B cell (primary cell): ENCODE data around the gene RRP1. TPM values are rescaled to one million over a fixed set of nuclear protein-coding genes. Genes with fewer than 3 reads are reported as not detected.

Experiments
- ATAC-seq: fragments of 200-7000 bp; cut with Tn5 transposase; one replicate; pipeline ENCODE4 v1.10.0; 2021; ENCODE audit warnings: low read depth, mild to moderate bottlenecking, moderate number of reproducible peaks, moderate library complexity
- CTCF ChIA-PET: fragments of 350-600 bp; sonication (Branson Sonifier 250); formaldehyde crosslinking; loops from one replicate; lab custom pipeline; 2021; ENCODE audit warnings: antibody characterized with exemption, inconsistent platforms; lab: Charles Lee
- POLR2A ChIA-PET: fragments of 350-600 bp; sonication (Branson Sonifier 250); formaldehyde crosslinking; loops from one replicate; lab custom pipeline; 2021; ENCODE audit warnings: antibody characterized with exemption; lab: Charles Lee
- DNase-seq: peaks from one replicate; pipeline ENCODE4 v3.0.0; 2013
- H2AFZ ChIP-seq: 2 replicates; pipeline ENCODE4 v1.6.1; 2012; ENCODE audit warnings: mild to moderate bottlenecking, low read depth, low read length; ENCODE audit not compliant: insufficient read depth, poor library complexity, severe bottlenecking
- H3K27ac ChIP-seq, 2 donors: 1 replicate in 1 of 2; 2 replicates in 1 of 2; pipeline ENCODE4 v1.5.1; 2012 to 2013; ENCODE audit warnings: low read length in 2 of 2, mild to moderate bottlenecking in 2 of 2, moderate library complexity in 1 of 2
- H3K27me3 ChIP-seq, 4 experiments: fragments of 200-600 bp in 1 of 4; sonication (generic) in 1 of 4; replicated peaks in 1 of 4; 1 replicate in 2 of 4; 2 replicates in 2 of 4; pipeline versions ENCODE4 v1.6.1 to v1.7.0; 2013 to 2016; ENCODE audit warnings: low read length in 3 of 4, mild to moderate bottlenecking in 2 of 4, mixed read lengths in 1 of 4, moderate library complexity in 1 of 4; ENCODE audit not compliant: insufficient read depth in 4 of 4, control insufficient read depth in 3 of 4; ENCODE audit errors: control extremely low read depth in 1 of 4
- H3K36me3 ChIP-seq, 2 experiments: replicated peaks in 1 of 2; 1 replicate in 1 of 2; 2 replicates in 1 of 2; pipeline versions ENCODE4 v1.6.1 to v1.7.1; 2013; ENCODE audit warnings: low read length in 1 of 2; ENCODE audit not compliant: insufficient read depth in 2 of 2, control insufficient read depth in 1 of 2; ENCODE audit errors: control extremely low read depth in 1 of 2, extremely low read depth in 1 of 2
- H3K4me1 ChIP-seq, 2 donors: fragments of 200-600 bp in 1 of 2; sonication (generic) in 1 of 2; 1 replicate in 1 of 2; 2 replicates in 1 of 2; pipeline versions ENCODE4 v1.5.1 to v1.6.1; 2013 to 2017; ENCODE audit warnings: low read length in 2 of 2; ENCODE audit not compliant: control insufficient read depth in 2 of 2, insufficient read depth in 2 of 2
- H3K4me2 ChIP-seq: replicated peaks from 2 replicates; pipeline ENCODE3; 2012; ENCODE audit warnings: mild to moderate bottlenecking, low read depth, low read length; ENCODE audit not compliant: poor library complexity, severe bottlenecking
- H3K4me3 ChIP-seq, 5 experiments: fragments of 200-600 bp in 1 of 5; sonication (generic) in 1 of 5; 1 replicate in 3 of 5; 2 replicates in 2 of 5; pipeline versions ENCODE4 v1.5.1 to v1.7.0; 2011 to 2016; ENCODE audit warnings: low read length in 4 of 5, mild to moderate bottlenecking in 4 of 5, low read depth in 2 of 5, control low read depth in 1 of 5, moderate library complexity in 1 of 5; ENCODE audit not compliant: insufficient read depth in 1 of 5; ENCODE audit errors: control extremely low read depth in 1 of 5, extremely low read depth in 1 of 5
- H3K79me2 ChIP-seq: fragments of 200-600 bp; sonication (generic); one replicate; pipeline ENCODE4 v1.6.0; 2016; ENCODE audit warnings: low read length; ENCODE audit not compliant: control insufficient read depth, insufficient read depth
- H3K9ac ChIP-seq: fragments of 200-600 bp; sonication (generic); 2 replicates; pipeline ENCODE4 v1.6.1; 2017; ENCODE audit warnings: mild to moderate bottlenecking, low read length, moderate library complexity
- H3K9me3 ChIP-seq, 3 donors: one replicate each; pipeline versions ENCODE4 v1.6.1 to v1.7.1; 2013; ENCODE audit warnings: low read length in 2 of 3; ENCODE audit not compliant: control insufficient read depth in 2 of 3, insufficient read depth in 1 of 3; ENCODE audit errors: control extremely low read depth in 1 of 3
- H4K20me1 ChIP-seq: 2 replicates; pipeline ENCODE4 v1.6.0; 2012; ENCODE audit warnings: mild to moderate bottlenecking, low read length; ENCODE audit not compliant: insufficient read depth, control insufficient read depth, poor library complexity, severe bottlenecking
- H3K27ac Mint-ChIP-seq: one replicate; pipeline ENCODE4 v1.8.0; 2021; ENCODE audit warnings: mixed read lengths
- H3K27me3 Mint-ChIP-seq: one replicate; pipeline ENCODE4 v1.8.0; 2021; ENCODE audit warnings: mixed read lengths
- H3K4me1 Mint-ChIP-seq: one replicate; pipeline ENCODE4 v1.8.0; 2021; ENCODE audit warnings: mixed read lengths
- H3K4me3 Mint-ChIP-seq: one replicate; pipeline ENCODE4 v1.8.0; 2021; ENCODE audit warnings: mixed read lengths
- H3K9me3 Mint-ChIP-seq: one replicate; pipeline ENCODE4 v1.8.0; 2022; ENCODE audit warnings: mixed read lengths; ENCODE audit not compliant: insufficient read depth
- CTCF ChIP-seq: fragments of 200-600 bp; IDR thresholded peaks from one replicate; pipeline ENCODE4 v1.8.0; 2022; ENCODE audit warnings: antibody characterized with exemption, mild to moderate bottlenecking
- EZH2 ChIP-seq: IDR thresholded peaks from 2 replicates; pipeline ENCODE4 v1.6.1; 2012; ENCODE audit warnings: borderline replicate concordance, low read depth, mild to moderate bottlenecking, moderate library complexity, low read length; ENCODE audit not compliant: insufficient read depth, poor library complexity, severe bottlenecking
- WGBS: methylation state at CpG from one replicate; pipeline ENCODE4 v1.1.5; 2013; ENCODE audit warnings: missing lambda C conversion rate; ENCODE audit not compliant: insufficient coverage; 5-methylcytosine and 5-hydroxymethylcytosine counted together
- intact Hi-C: fragments of 100-400 bp; cut with micrococcal nuclease; formaldehyde crosslinking; loops from one replicate; pipeline ENCODE4 v1.10.0; 2022
- polyA plus RNA-seq: library from polyadenylated mRNA; depleted of rRNA; stranded (reverse); fragments of >200 nt; gene quantifications from 2 replicates; pipeline ENCODE4 v1.2.3, GENCODE V29; 2012
- total RNA-seq, 2 donors: library from RNA; stranded (reverse); fragments of 120-200 nt in 1 of 2; gene quantifications; 1 replicate in 1 of 2; 2 replicates in 1 of 2; pipeline versions ENCODE4 v1.2.3 to v1.2.4, GENCODE V29; 2013 to 2022

Gene RRP1
- total and polyA plus RNA-seq, 2 donors (not counting 1 experiment from before 2014, with no cell fraction given): 9.6 to 27.8 TPM

GRCh38 chr21:43797415-43797814, 8.0 kb downstream of the RRP1 start:
- TF ChIP-seq EZH2 (no peak), CTCF (no peak)
- H3K9me3 ChIP-seq: no peaks in the 10 kb centered on the region
- peaks cover 19% of the 10 kb centered on the region for H3K79me2 ChIP-seq
- H3K27ac ChIP-seq: no peak overlapping the region
- ChIA-PET CTCF (interaction anchor here (0.7 kb wide), 1 partner anchor 134 kb away, joined by 3 read pairs; no protein-coding TSS in a partner anchor), POLR2A (no interaction called here)
- DNase-seq (no peak), ATAC-seq (no peak)
- 94% methylated on average over 17 of the region's 19 CpGs for WGBS
- peaks cover 16% of the 10 kb centered on the region for H4K20me1 ChIP-seq
- H3K36me3 ChIP-seq: peaks cover 0 to 89% of the 10 kb centered on the region in 2 experiments
- H3K4me3 ChIP-seq: no peak overlapping the region
- intact Hi-C loops: no loop called here
- Mint-ChIP-seq H3K4me1 (no peaks in the 10 kb centered on the region), H3K9me3 (no peaks in the 10 kb centered on the region), H3K4me3 (no peak overlapping the region), H3K27ac (no peak overlapping the region), H3K27me3 (no peaks in the 10 kb centered on the region)
- no peaks in the 10 kb centered on the region for H3K27me3 ChIP-seq
- no peaks in the 10 kb centered on the region for H3K4me1 ChIP-seq
- H2AFZ ChIP-seq: no peak overlapping the region
- H3K4me2 ChIP-seq: no peak overlapping the region
- H3K9ac ChIP-seq: no peak overlapping the region

- no peak overlapping the region for H3K4me2 ChIP-seq
- ChIA-PET POLR2A (no interaction called here), CTCF (no interaction called here)
- no peak overlapping the region for H3K9ac ChIP-seq
- 95% methylated on average over 29 of the region's 30 CpGs for WGBS
- no peak overlapping the region for H3K4me3 Mint-ChIP-seq
- no peaks in the 10 kb centered on the region for H3K27me3 ChIP-seq
- peaks cover 13% of the 10 kb centered on the region for H3K79me2 ChIP-seq
- TF ChIP-seq CTCF (no peak), EZH2 (no peak)
- intact Hi-C loops: no loop called here
- peaks cover 0 to 89% of the 10 kb centered on the region in 2 experiments for H3K36me3 ChIP-seq
- H3K4me1 Mint-ChIP-seq: no peaks in the 10 kb centered on the region
- no peaks in the 10 kb centered on the region for H3K27me3 Mint-ChIP-seq
- H3K4me3 ChIP-seq: no peak overlapping the region
- no peak overlapping the region for H3K27ac Mint-ChIP-seq
- no peaks in the 10 kb centered on the region for H3K4me1 ChIP-seq
- no peak overlapping the region for H3K27ac ChIP-seq
- no peak overlapping the region for H2AFZ ChIP-seq
- H3K9me3 Mint-ChIP-seq: no peaks in the 10 kb centered on the region
- DNase-seq: no peak
- no peak for ATAC-seq
- H4K20me1 ChIP-seq: peaks cover 20% of the 10 kb centered on the region
- H3K9me3 ChIP-seq: no peaks in the 10 kb centered on the region
Observed at GRCh38 chr21:43797925-43798715, 8.7 kb downstream of the RRP1 start.
